ENCODE results near the gene ACTA2.

ACTA2 gene

DNA sequence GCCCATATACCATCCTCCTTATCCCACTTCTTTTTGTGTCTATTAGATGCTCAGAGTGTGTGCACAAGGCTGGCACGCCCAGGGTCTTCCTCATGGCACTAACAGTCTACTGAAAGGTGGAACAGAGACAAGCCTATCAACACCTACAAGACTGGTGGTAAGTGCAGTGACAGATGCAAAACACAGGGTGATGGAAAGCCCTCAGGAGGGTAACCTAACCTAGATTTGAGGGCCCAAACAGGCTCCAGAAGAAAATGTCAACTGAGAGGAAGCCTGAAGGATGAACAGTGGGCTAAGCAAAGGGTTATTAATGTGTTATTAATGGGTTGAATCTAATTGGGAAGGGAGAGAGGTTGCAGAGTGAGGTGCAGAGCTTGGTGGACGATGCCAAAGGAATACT is 36.9 kb upstream of the ACTA2 start:
- H3K36me3 Mint-ChIP-seq (ENCODE audit: low read depth), result peaks cover 22% of the 10 kb centered on the region
- peak overlapping the region; percentile 0 for H3K4me3 Mint-ChIP-seq
- intact Hi-C loops (cut with micrococcal nuclease), result no loop called here
- H3K27me3 Mint-ChIP-seq, result peaks cover 2% of the 10 kb centered on the region
- peaks cover 8% of the 10 kb centered on the region for H3K9me3 Mint-ChIP-seq
- peaks cover 32% of the 10 kb centered on the region for H3K4me1 Mint-ChIP-seq (ENCODE audit: low read depth)
- H3K27ac Mint-ChIP-seq, result peak overlapping the region; percentile 95

DNA sequence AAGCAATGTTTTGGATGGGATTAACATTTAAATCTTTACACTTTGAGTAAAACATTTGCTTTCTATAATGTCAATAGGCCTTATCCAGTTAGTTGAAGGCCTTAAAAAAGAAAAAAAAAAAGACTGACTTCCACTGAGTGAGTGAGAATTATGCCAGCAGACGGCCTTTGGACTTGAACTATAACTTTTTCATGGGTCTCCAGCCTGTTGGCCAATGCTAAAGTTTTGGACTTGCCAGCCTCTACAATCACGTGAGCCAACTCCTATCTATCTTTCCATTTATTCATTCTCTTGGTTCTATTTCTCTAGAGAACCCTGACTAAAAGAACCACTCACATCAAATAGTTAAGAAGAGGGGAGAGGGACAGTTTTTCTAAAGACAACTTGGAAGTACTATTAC is 35.3 kb upstream of the ACTA2 start:
- peaks cover 26% of the 10 kb centered on the region for H3K4me1 Mint-ChIP-seq (ENCODE audit: low read depth)
- H3K36me3 Mint-ChIP-seq (ENCODE audit: low read depth), result peaks cover 22% of the 10 kb centered on the region
- peaks cover 8% of the 10 kb centered on the region for H3K9me3 Mint-ChIP-seq
- H3K27me3 Mint-ChIP-seq, result peaks cover 2% of the 10 kb centered on the region
- no peak overlapping the region for H3K4me3 Mint-ChIP-seq
- intact Hi-C loops (cut with micrococcal nuclease), result loop anchor here (1.0 kb wide), 1 partner anchor 53 kb away; no protein-coding TSS in a partner anchor
- H3K27ac Mint-ChIP-seq, result no peak overlapping the region

DNA sequence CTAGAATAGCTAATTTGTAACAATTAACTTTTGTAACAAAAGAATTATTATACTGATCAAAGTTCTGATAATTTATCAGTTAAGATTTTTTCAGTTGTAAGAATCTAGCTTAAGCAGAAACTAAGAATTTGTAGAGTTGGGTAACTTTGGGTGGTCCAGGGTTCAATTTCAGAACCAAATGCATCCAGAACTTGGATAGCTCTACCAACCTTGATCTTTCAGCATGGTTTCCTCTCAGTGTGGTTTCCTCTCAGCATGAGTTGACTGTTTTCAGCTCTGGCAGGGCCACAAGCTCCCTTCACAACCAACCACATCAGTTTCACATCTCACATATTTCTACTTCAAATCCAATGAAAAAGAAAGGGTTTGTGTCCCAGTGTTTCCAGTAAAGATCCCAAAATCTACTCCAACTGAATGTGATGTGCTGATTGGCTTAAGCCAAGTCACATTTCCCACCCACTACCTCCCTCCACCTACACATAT is 34.7 kb upstream of the ACTA2 start:
- peaks cover 8% of the 10 kb centered on the region for H3K9me3 Mint-ChIP-seq
- peaks cover 21% of the 10 kb centered on the region for H3K4me1 Mint-ChIP-seq (ENCODE audit: low read depth)
- peaks cover 2% of the 10 kb centered on the region for H3K27me3 Mint-ChIP-seq
- H3K4me3 Mint-ChIP-seq, result no peak overlapping the region
- intact Hi-C loops (cut with micrococcal nuclease), result loop anchor here (1.0 kb wide), 1 partner anchor 52 kb away; no protein-coding TSS in a partner anchor
- peaks cover 22% of the 10 kb centered on the region for H3K36me3 Mint-ChIP-seq (ENCODE audit: low read depth)
- no peak overlapping the region for H3K27ac Mint-ChIP-seq

DNA sequence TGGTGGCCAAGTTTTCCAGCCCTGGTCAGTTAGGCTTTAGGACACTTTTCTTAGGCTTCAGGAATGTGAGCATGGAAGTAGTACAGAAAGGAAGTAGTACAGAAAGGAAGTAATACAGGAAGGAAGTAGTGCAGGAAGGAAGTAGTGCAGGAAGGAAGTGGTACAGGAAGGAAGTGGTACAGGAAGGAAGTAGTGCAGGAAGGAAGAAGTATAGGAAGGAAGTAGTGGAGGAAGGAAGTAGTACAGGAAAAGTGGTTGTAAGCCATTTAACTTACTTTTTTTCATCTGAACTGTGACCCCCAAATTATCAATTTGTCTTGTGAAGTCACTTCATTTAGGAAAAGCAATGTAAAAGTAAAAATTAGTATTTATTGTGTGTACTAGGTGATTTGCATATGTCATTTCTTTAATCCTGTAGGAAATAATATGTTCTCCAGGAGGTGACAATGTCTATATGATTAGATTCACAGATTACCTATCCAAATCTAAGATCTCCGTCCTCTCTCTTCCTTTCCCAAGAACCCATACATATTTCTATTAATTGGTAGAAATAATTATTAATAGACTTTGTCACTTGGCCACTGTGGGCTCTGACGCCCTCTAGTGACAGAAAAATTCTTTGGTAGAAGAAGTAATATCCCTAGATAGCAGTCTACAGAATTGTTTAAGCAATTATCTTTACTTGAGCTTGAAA is 34.1 kb upstream of the ACTA2 start:
- Mint-ChIP-seq H3K9me3 (peaks cover 8% of the 10 kb centered on the region), H3K4me3 (no peak overlapping the region), H3K4me1 (ENCODE audit: low read depth) (peaks cover 21% of the 10 kb centered on the region), H3K36me3 (ENCODE audit: low read depth) (peaks cover 20% of the 10 kb centered on the region), H3K27ac (no peak overlapping the region), H3K27me3 (peaks cover 2% of the 10 kb centered on the region)
- intact Hi-C loops (cut with micrococcal nuclease), result loop anchor here (1.0 kb wide), 1 partner anchor 51 kb away; no protein-coding TSS in a partner anchor

DNA sequence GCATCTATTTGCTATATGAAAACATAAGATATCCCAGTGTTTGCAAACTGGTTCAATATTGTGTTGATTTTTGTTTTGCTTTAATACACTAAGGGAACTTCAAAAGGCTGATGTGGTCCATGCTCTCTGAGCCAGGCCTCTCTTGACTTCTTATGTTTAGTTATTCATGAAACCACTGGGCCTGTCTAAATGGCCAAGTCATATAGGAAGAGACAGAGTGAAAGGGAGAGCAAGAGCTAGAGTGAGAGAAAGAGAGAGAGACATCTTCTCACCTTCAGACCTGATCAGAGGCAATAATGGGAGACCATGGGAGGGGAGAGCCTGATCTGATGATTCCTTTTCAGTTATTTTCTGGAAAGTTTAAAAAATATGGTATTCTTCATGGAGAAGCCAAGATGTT is 32.0 kb upstream of the ACTA2 start:
- Mint-ChIP-seq H3K4me3 (no peak overlapping the region), H3K36me3 (ENCODE audit: low read depth) (peaks cover 6% of the 10 kb centered on the region), H3K4me1 (ENCODE audit: low read depth) (peaks cover 11% of the 10 kb centered on the region), H3K9me3 (peaks cover 8% of the 10 kb centered on the region), H3K27me3 (peaks cover 5% of the 10 kb centered on the region), H3K27ac (no peak overlapping the region)
- intact Hi-C loops (cut with micrococcal nuclease), result no loop called here

DNA sequence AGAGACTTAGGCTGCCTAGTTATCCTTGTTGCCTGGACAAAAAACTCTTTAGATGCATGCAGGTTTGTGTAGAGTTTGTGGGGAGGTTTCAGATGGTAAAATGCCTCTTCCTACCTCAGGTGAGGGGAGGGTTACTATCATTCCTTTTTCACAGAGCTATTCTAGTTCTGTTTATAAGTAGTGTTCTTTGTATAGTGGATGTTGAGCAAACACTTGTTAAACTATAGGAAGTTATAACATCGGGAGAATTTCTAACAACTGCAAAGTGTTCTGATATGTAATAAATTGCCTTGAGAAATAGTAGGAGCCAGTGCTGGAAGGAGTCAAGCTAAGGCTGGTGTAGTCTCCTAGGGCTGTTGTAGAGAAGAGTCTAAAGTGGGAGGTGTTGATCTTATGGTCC is 31.4 kb upstream of the ACTA2 start:
- Mint-ChIP-seq H3K4me1 (ENCODE audit: low read depth) (peaks cover 11% of the 10 kb centered on the region), H3K4me3 (no peak overlapping the region), H3K9me3 (peaks cover 8% of the 10 kb centered on the region), H3K36me3 (ENCODE audit: low read depth) (peaks cover 6% of the 10 kb centered on the region), H3K27me3 (peaks cover 6% of the 10 kb centered on the region), H3K27ac (no peak overlapping the region)
- intact Hi-C loops (cut with micrococcal nuclease), result no loop called here

DNA sequence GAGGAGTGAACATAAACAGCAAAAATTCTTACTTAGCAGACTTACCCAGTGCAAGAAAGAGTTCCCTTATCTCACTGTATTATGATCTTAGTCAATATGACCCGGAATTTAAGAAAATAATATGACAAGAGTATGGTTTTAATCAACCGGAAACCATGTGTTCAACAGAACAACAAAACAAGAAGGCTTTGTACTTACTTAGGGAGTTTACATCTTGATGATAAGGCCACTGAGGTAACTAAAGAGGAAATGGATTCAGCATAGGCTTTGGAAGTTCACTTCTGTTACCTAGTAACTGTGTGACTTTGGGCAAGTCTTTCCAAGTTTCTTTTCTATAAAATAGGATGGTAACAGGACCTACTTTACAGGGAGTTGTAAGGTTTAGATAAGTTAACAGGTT is 30.6 kb upstream of the ACTA2 start:
- H3K4me3 Mint-ChIP-seq, result no peak overlapping the region
- H3K9me3 Mint-ChIP-seq, result peaks cover 8% of the 10 kb centered on the region
- intact Hi-C loops (cut with micrococcal nuclease), result no loop called here
- peaks cover 13% of the 10 kb centered on the region for H3K4me1 Mint-ChIP-seq (ENCODE audit: low read depth)
- no peak overlapping the region for H3K27ac Mint-ChIP-seq
- H3K27me3 Mint-ChIP-seq, result peaks cover 6% of the 10 kb centered on the region
- peaks cover 6% of the 10 kb centered on the region for H3K36me3 Mint-ChIP-seq (ENCODE audit: low read depth)

DNA sequence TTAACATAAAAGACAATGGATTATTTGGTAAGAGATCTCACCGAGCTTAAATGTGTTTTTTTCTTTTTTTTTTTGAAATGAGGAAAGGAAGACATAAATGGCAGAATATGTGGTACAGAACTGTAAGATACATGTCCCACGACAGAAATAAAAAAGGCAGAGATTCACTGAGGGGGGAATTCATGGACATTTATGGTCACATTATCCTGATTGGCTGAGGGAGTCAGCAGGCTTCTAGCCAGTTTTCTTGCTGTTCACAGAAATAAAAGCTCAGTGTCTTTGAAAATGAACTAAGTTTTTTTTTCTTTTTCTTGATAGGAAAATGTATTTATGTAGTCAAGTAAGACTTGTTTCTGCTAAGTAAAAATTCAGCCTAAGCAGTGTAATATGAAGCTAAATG is 29.8 kb upstream of the ACTA2 start:
- Mint-ChIP-seq H3K4me3 (no peak overlapping the region), H3K36me3 (ENCODE audit: low read depth) (peaks cover 6% of the 10 kb centered on the region), H3K27ac (no peak overlapping the region), H3K9me3 (peaks cover 8% of the 10 kb centered on the region), H3K4me1 (ENCODE audit: low read depth) (peaks cover 13% of the 10 kb centered on the region), H3K27me3 (peaks cover 6% of the 10 kb centered on the region)
- intact Hi-C loops (cut with micrococcal nuclease), result no loop called here

DNA sequence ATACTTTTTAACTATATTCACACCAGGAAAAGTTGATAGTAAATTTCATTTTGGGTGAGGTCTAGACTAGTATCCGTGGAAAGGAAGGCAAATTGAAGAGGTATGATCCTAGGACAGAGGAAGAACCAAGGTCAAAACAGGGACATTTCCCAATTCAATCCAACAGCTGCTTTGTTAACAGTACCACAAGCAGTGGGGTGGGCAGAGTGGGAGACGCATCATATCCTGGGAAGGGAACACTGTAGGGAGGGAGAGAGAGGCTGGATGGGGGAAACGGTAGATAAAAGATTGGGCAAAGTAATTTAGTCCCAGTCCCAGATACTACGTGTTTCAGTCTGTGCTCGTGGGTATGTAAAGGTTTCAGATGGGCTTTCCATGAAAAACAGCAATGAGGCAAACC is 28.9 kb upstream of the ACTA2 start:
- Mint-ChIP-seq H3K36me3 (ENCODE audit: low read depth) (peaks cover 3% of the 10 kb centered on the region), H3K27ac (no peak overlapping the region), H3K9me3 (peaks cover 4% of the 10 kb centered on the region), H3K4me1 (ENCODE audit: low read depth) (peaks cover 10% of the 10 kb centered on the region), H3K27me3 (peaks cover 6% of the 10 kb centered on the region), H3K4me3 (no peak overlapping the region)
- intact Hi-C loops (cut with micrococcal nuclease), result no loop called here

DNA sequence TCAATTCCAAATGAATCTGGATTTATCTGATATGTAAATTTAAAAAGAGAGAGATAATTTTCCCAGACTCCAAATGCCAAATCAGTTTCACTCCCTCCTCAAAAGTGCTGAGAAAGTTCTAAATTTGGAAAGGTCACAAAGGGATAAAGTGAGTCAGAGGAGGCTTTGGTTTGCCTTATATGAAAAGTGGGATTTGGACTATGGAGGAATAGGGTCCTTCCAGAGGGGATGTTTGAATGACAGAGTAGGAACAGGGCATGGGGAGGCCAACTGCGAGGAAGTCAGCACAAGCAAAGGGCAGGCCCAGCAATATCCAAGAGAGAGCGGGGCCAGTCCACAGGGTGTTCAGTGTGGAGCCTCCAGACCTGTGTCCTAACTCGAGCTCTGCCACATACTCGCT is 28.2 kb upstream of the ACTA2 start:
- Mint-ChIP-seq H3K27ac (no peak overlapping the region), H3K9me3 (no peaks in the 10 kb centered on the region), H3K4me1 (ENCODE audit: low read depth) (peaks cover 7% of the 10 kb centered on the region), H3K27me3 (peaks cover 6% of the 10 kb centered on the region), H3K36me3 (ENCODE audit: low read depth) (no peaks in the 10 kb centered on the region), H3K4me3 (no peak overlapping the region)
- intact Hi-C loops (cut with micrococcal nuclease), result no loop called here

DNA sequence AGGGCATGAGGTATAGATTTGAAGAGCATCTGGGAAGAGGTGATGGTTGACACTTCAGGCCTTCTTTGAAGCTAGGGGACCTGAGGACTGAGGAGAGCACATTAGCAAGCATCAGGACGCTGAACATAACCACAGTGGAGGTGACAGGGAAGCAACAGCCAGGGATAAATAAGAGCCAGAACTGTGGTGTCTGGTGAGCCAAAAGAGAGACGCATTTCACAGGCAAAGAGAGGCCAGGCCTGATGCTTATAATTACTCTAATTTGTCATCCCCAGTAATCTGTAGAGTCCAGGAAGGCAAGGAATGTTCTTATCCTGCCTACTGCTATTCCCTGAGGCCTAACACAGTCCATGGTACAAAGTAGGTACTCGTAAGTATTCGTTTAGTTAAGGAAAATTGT is 27.7 kb upstream of the ACTA2 start:
- no peaks in the 10 kb centered on the region for H3K9me3 Mint-ChIP-seq
- peaks cover 6% of the 10 kb centered on the region for H3K27me3 Mint-ChIP-seq
- peaks cover 7% of the 10 kb centered on the region for H3K4me1 Mint-ChIP-seq (ENCODE audit: low read depth)
- intact Hi-C loops (cut with micrococcal nuclease), result no loop called here
- peaks cover under 1% of the 10 kb centered on the region for H3K36me3 Mint-ChIP-seq (ENCODE audit: low read depth)
- H3K27ac Mint-ChIP-seq, result no peak overlapping the region
- H3K4me3 Mint-ChIP-seq, result no peak overlapping the region

DNA sequence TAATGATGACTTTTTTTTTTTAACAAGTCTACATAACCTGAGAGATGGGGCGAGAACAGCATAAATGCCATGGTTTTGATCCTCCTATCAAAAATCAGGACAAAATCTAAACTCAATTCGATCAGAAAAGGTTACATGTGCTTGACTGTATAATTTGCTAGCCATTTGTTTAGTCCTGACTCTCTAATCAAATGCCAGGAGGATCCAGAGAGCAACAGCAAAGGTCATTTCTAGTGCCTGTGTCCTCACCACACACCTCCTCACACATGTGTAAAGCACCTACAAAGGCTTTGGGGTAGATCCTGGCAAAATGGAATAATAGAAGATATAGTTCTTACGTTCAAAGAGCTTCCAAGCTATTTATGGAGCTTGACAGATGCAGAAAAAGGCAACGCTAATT is 27.0 kb upstream of the ACTA2 start:
- peaks cover 7% of the 10 kb centered on the region for H3K4me1 Mint-ChIP-seq (ENCODE audit: low read depth)
- intact Hi-C loops (cut with micrococcal nuclease), result no loop called here
- H3K27me3 Mint-ChIP-seq, result peaks cover 6% of the 10 kb centered on the region
- no peak overlapping the region for H3K27ac Mint-ChIP-seq
- H3K36me3 Mint-ChIP-seq (ENCODE audit: low read depth), result peaks cover 6% of the 10 kb centered on the region
- no peaks in the 10 kb centered on the region for H3K9me3 Mint-ChIP-seq
- H3K4me3 Mint-ChIP-seq, result no peak overlapping the region

DNA sequence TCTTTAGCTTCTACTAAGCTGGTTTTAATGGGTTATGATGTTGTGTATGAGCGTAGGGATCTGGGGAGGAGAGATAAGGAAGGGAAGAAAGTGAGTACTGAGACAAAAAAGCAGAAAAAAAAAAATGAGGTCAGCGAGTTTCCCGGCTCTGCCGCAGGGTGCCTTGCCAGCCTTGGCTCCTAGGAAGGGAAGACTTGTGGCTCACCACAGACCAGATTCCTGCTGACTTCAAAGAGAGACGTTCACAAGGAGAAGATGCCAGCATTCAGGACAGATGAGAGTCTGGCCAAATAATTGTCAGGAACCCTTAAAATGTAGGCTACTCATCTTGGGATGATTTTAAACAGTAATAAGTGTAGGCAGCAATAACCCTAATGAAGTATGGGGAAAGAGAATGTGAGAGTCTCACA is 26.6 kb upstream of the ACTA2 start:
- Mint-ChIP-seq H3K9me3 (no peaks in the 10 kb centered on the region), H3K36me3 (ENCODE audit: low read depth) (peaks cover 6% of the 10 kb centered on the region), H3K27me3 (peaks cover 6% of the 10 kb centered on the region), H3K4me3 (no peak overlapping the region), H3K4me1 (ENCODE audit: low read depth) (peaks cover 7% of the 10 kb centered on the region), H3K27ac (no peak overlapping the region)
- intact Hi-C loops (cut with micrococcal nuclease), result no loop called here

DNA sequence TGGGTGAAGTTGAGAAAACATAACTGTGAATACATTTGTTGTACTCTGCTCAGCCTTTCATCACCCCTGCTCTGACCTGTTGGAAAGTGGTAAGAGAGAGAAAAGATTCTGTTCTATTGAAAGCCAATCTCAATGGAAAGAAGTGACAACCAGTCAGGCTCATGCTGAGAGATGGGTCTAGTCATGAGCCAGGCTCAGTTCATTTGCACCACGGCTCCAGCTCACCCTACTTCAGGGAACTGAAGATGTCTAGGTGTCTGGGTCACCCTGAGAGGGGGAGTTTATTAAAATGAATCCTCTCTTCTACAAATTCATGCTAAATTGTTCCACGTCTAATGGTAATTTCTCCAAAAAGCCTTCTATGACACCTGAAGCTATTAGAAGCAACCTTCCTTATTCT is 25.9 kb upstream of the ACTA2 start:
- peaks cover 6% of the 10 kb centered on the region for H3K27me3 Mint-ChIP-seq
- H3K4me3 Mint-ChIP-seq, result no peak overlapping the region
- intact Hi-C loops (cut with micrococcal nuclease), result no loop called here
- H3K27ac Mint-ChIP-seq, result no peak overlapping the region
- H3K9me3 Mint-ChIP-seq, result no peaks in the 10 kb centered on the region
- H3K36me3 Mint-ChIP-seq (ENCODE audit: low read depth), result peaks cover 6% of the 10 kb centered on the region
- peaks cover 7% of the 10 kb centered on the region for H3K4me1 Mint-ChIP-seq (ENCODE audit: low read depth)

DNA sequence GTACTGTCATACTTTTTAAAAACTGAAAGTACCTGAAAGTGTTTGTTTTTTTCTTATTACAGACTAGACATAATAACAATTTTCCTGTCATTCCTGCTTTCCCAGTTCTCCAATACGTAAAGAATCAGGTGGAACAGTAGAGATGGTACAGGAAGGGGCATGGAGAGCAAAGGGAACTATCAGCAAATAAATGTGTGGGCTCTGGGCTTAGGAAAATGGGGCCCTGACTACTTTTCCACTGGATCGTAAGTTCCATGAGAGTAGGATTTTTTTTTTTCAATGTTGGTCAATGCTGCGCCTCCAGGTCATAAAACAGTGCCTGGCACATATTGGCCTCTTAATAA is 22.8 kb upstream of the ACTA2 start:
- peaks cover 14% of the 10 kb centered on the region for H3K4me1 Mint-ChIP-seq (ENCODE audit: low read depth)
- H3K27ac Mint-ChIP-seq, result peak overlapping the region; percentile 91
- H3K9me3 Mint-ChIP-seq, result no peaks in the 10 kb centered on the region
- H3K27me3 Mint-ChIP-seq, result peaks cover 6% of the 10 kb centered on the region
- intact Hi-C loops (cut with micrococcal nuclease), result no loop called here
- H3K36me3 Mint-ChIP-seq (ENCODE audit: low read depth), result peaks cover 6% of the 10 kb centered on the region
- peak overlapping the region; percentile 99 for H3K4me3 Mint-ChIP-seq
